IPS-NIHi11 (cell line): ENCODE data around the gene BSPH1.
"Not testable (repeated sequence)": the region's sequence is repeated elsewhere in the genome, so short reads cannot be mapped to it uniquely, and the experiment has no call there.

Experiments
- DNase-seq: peaks from one replicate; pipeline ENCODE4 v3.0.0; 2012; ENCODE audit warnings: mixed read lengths, low spot score

Gene BSPH1

GRCh38 chr19:47920107-47920506, 71.9 kb downstream of the BSPH1 start:
- DNase-seq: not testable (repeated sequence)
